KMS-11 (cell line): ENCODE data around the gene OPRM1.

ENCODE experiments used
- H2AFZ ChIP-seq: fragments of 200-600 bp; sonication (generic); 2 replicates; pipeline ENCODE4 v1.6.1; 2016; ENCODE audit warnings: antibody characterized with exemption, mixed run types, low read depth
- H3K27ac ChIP-seq: fragments of 200-600 bp; sonication (generic); 2 replicates; pipeline ENCODE4 v1.6.1; 2016; ENCODE audit warnings: mild to moderate bottlenecking, mixed run types
- H3K27me3 ChIP-seq: fragments of 200-600 bp; sonication (generic); 2 replicates; pipeline ENCODE4 v1.6.1; 2017; ENCODE audit warnings: mild to moderate bottlenecking, low read depth, mixed run types, moderate library complexity; ENCODE audit not compliant: insufficient read depth
- H3K36me3 ChIP-seq: fragments of 200-600 bp; sonication (generic); 2 replicates; pipeline ENCODE4 v1.6.1; 2017; ENCODE audit warnings: mild to moderate bottlenecking, mixed run types; ENCODE audit not compliant: insufficient read depth
- H3K4me1 ChIP-seq: fragments of 200-600 bp; sonication (generic); 2 replicates; pipeline ENCODE4 v1.6.1; 2016; ENCODE audit warnings: mild to moderate bottlenecking, low read depth, mixed run types; ENCODE audit not compliant: poor library complexity, severe bottlenecking
- H3K4me2 ChIP-seq: fragments of 200-600 bp; sonication (generic); 2 replicates; pipeline ENCODE4 v1.7.0; 2016; ENCODE audit warnings: mild to moderate bottlenecking, mixed run types
- H3K4me3 ChIP-seq: fragments of 200-600 bp; sonication (generic); IDR thresholded peaks from 2 replicates; pipeline ENCODE4 v1.6.1; 2017; ENCODE audit warnings: low read depth, low read length, mixed read lengths; ENCODE audit not compliant: insufficient read depth
- H3K79me2 ChIP-seq: fragments of 200-600 bp; sonication (generic); 2 replicates; pipeline ENCODE4 v1.6.1; 2016; ENCODE audit warnings: low read depth, mixed run types; ENCODE audit not compliant: insufficient read depth
- H3K9ac ChIP-seq: fragments of 200-600 bp; sonication (generic); 2 replicates; pipeline ENCODE4 v1.6.1; 2016; ENCODE audit warnings: mild to moderate bottlenecking, mixed run types
- H4K20me1 ChIP-seq: fragments of 200-600 bp; sonication (generic); 2 replicates; pipeline ENCODE4 v1.6.1; 2016; ENCODE audit warnings: mild to moderate bottlenecking, mixed run types; ENCODE audit not compliant: insufficient read depth
- TF ChIP-seq, protein P1 (sequence below): fragments of 200-600 bp; sonication (generic); conservative IDR thresholded peaks from 2 replicates; pipeline ENCODE4 v1.6.1; 2017; ENCODE audit warnings: low read depth, mild to moderate bottlenecking, antibody characterized with exemption, low read length, moderate library complexity, mixed read lengths

Gene OPRM1

DNA sequence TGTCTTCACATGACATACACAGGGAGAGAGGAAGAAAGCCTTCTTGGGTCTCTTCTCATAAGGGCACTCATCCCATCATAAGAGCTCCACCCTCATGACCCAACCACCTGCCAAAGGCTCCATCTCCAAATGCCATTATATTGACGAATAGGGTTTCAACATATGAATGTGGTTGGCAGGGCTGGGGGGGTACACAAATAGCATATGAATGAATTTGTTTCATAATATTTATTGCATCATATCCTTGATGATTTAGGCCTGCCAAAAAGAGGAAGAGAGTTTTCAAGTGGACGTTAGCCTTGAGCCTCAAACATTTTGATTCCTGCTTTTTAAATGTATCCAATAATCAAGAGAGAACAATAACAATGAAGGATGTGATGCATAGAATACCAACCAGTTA, 26.2 kb upstream of the OPRM1 start:
- Histone ChIP-seq H4K20me1 (no peaks in the 10 kb centered on the region), H3K27me3 (no peaks in the 10 kb centered on the region)

DNA sequence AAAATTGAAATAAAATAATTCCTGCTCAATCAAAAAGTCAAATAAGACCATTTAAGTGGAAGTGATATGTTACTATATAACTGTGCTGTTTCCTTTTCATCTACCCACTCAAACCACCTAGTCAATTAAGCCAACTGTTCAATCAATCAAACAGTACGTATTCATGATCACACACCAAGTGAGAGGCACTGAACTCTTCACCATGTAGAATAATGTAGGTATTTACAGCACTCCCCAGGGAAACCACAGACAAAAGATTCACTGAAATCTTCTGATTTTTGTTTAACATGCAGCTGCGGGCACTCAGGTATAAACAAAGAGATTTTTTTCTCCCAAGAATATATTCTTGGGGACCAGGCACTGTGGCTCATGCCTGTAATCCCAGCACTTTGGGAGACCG, 21.3 kb upstream of the OPRM1 start:
- TF ChIP-seq, protein P1, sequence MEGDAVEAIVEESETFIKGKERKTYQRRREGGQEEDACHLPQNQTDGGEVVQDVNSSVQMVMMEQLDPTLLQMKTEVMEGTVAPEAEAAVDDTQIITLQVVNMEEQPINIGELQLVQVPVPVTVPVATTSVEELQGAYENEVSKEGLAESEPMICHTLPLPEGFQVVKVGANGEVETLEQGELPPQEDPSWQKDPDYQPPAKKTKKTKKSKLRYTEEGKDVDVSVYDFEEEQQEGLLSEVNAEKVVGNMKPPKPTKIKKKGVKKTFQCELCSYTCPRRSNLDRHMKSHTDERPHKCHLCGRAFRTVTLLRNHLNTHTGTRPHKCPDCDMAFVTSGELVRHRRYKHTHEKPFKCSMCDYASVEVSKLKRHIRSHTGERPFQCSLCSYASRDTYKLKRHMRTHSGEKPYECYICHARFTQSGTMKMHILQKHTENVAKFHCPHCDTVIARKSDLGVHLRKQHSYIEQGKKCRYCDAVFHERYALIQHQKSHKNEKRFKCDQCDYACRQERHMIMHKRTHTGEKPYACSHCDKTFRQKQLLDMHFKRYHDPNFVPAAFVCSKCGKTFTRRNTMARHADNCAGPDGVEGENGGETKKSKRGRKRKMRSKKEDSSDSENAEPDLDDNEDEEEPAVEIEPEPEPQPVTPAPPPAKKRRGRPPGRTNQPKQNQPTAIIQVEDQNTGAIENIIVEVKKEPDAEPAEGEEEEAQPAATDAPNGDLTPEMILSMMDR, result no peak
- Histone ChIP-seq H3K9ac (no peak overlapping the region), H3K27me3 (no peaks in the 10 kb centered on the region), H3K36me3 (no peaks in the 10 kb centered on the region), H3K27ac (no peak overlapping the region), H2AFZ (no peak overlapping the region), H3K4me2 (no peak overlapping the region), H3K4me3 (no peak overlapping the region), H3K79me2 (no peaks in the 10 kb centered on the region), H3K4me1 (no peaks in the 10 kb centered on the region), H4K20me1 (no peaks in the 10 kb centered on the region)

More for the DNA sequence above, 26.2 kb upstream of the OPRM1 start:
- no peak overlapping the region for H3K4me2 ChIP-seq
- TF ChIP-seq, protein P1, result no peak
- no peaks in the 10 kb centered on the region for H3K4me1 ChIP-seq
- no peaks in the 10 kb centered on the region for H3K36me3 ChIP-seq
- H2AFZ ChIP-seq, result no peak overlapping the region
- no peak overlapping the region for H3K9ac ChIP-seq
- no peak overlapping the region for H3K27ac ChIP-seq
- no peak overlapping the region for H3K4me3 ChIP-seq
- H3K79me2 ChIP-seq, result no peaks in the 10 kb centered on the region

DNA sequence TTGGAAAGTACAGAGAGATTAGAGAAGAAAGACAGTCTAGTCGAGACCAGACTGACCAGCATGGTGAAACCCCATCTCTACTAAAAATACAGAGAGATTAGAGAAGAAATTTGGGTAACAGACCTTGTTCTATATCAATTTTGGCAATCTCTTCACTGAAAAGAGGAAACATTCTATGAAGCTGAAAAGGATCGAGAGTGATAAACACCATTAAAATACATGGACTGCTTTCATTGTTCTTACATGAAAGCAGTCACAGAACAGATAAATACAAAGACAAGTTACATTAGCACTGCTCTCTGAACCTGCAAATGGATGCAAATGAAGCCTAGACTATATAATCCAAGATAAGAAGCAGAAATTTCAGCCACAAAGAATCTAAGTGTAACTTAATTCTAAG, 8.4 kb upstream of the OPRM1 start:
- Histone ChIP-seq H3K9ac (no peak overlapping the region), H2AFZ (no peak overlapping the region), H3K4me2 (no peak overlapping the region), H3K27ac (no peak overlapping the region), H4K20me1 (no peaks in the 10 kb centered on the region), H3K36me3 (no peaks in the 10 kb centered on the region), H3K27me3 (no peaks in the 10 kb centered on the region), H3K4me3 (no peak overlapping the region), H3K4me1 (no peaks in the 10 kb centered on the region), H3K79me2 (no peaks in the 10 kb centered on the region)
- TF ChIP-seq, protein P1, result no peak

DNA sequence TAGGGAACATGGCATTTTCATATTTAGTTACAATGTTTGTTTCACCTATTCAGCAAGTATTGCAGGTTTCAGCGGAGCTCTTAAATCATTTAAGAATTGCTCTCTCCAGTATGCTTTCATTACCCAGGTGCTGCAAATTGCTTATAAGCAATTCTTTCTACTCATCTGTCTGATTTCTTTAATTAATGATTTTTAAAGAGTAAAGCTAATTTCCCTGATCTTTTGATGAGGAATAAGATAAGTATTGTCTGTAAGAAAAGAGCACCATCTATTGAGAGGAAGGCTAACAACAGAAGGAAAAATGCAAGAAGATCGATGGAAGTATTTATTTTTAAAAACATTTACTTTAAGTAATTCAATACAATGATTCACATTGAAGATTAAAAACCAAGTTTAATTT, 2.0 kb downstream of the OPRM1 start:
- no peak overlapping the region for H3K27ac ChIP-seq
- no peak overlapping the region for H2AFZ ChIP-seq
- H3K4me2 ChIP-seq, result 0 out of 2 replicates have a peak overlapping the region, but pooled peaks have one; percentile 37
- TF ChIP-seq, protein P1, result no peak
- no peaks in the 10 kb centered on the region for H3K27me3 ChIP-seq
- no peaks in the 10 kb centered on the region for H3K79me2 ChIP-seq
- no peak overlapping the region for H3K4me3 ChIP-seq
- no peak overlapping the region for H3K9ac ChIP-seq
- H3K4me1 ChIP-seq, result peaks cover 15% of the 10 kb centered on the region
- H3K36me3 ChIP-seq, result no peaks in the 10 kb centered on the region
- H4K20me1 ChIP-seq, result no peaks in the 10 kb centered on the region
